Caco-2 (cell line): ENCODE measurements around the gene PRDM5. TPM values are rescaled to one million over a fixed set of nuclear protein-coding genes. Genes with fewer than 3 reads are reported as not detected.

Experiments used
- BruUV-seq: library from RNA; stranded (reverse); fragments of 400-500 nt; replicated peaks from 2 replicates; lab custom pipeline; 2021; lab: Mats Ljungman, UMichigan
- CTCF ChIA-PET: fragments of 300-600 bp; sonication (Branson Sonifier 250); formaldehyde crosslinking; loops from one replicate; lab custom pipeline; 2022; ENCODE audit warnings: antibody characterized with exemption; lab: Charles Lee
- POLR2A ChIA-PET: fragments of 300-600 bp; sonication (Branson Sonifier 250); formaldehyde crosslinking; loops from one replicate; lab custom pipeline; 2022; ENCODE audit warnings: antibody characterized with exemption; lab: Charles Lee
- DNase-seq, 2 experiments: peaks; one replicate each; pipeline versions ENCODE4 v3.0.0 to v3.0.0-alpha.2; 2020 to 2022
- H3K27me3 ChIP-seq: replicated peaks from 2 replicates; pipeline ENCODE4 v1.6.0; 2011; ENCODE audit warnings: low read length; ENCODE audit not compliant: control insufficient read depth, insufficient read depth
- H3K36me3 ChIP-seq: 2 replicates; pipeline ENCODE4 v1.5.1; 2011; ENCODE audit warnings: low read length; ENCODE audit not compliant: control insufficient read depth, insufficient read depth
- H3K4me1 ChIP-seq: fragments of 250-450 bp; sonication (Bioruptor Pico); 2 replicates; pipeline ENCODE4 v1.5.1; 2020; ENCODE audit warnings: mild to moderate bottlenecking
- H3K4me3 ChIP-seq: 2 replicates; pipeline ENCODE4 v1.5.1; 2011; ENCODE audit warnings: low read depth, mild to moderate bottlenecking, control low read depth, low read length
- H3K9me3 ChIP-seq: fragments of 250-450 bp; sonication (Bioruptor Pico); 2 replicates; pipeline ENCODE4 v1.5.1; 2020; ENCODE audit warnings: mild to moderate bottlenecking, moderate library complexity
- H3K27ac Mint-ChIP-seq: one replicate; pipeline ENCODE4 v1.8.0; 2022; ENCODE audit warnings: mixed read lengths; ENCODE audit not compliant: unreplicated experiment
- H3K27me3 Mint-ChIP-seq: one replicate; pipeline ENCODE4 v1.8.0; 2022; ENCODE audit warnings: mixed read lengths; ENCODE audit not compliant: insufficient read depth, unreplicated experiment
- H3K36me3 Mint-ChIP-seq: one replicate; pipeline ENCODE4 v1.8.0; 2022; ENCODE audit warnings: mild to moderate bottlenecking, mixed read lengths; ENCODE audit not compliant: insufficient read depth, unreplicated experiment
- H3K4me1 Mint-ChIP-seq: one replicate; pipeline ENCODE4 v1.8.0; 2022; ENCODE audit warnings: low read depth, mixed read lengths; ENCODE audit not compliant: unreplicated experiment
- H3K4me3 Mint-ChIP-seq: one replicate; pipeline ENCODE4 v1.8.0; 2022; ENCODE audit warnings: mild to moderate bottlenecking, moderate library complexity, mixed read lengths; ENCODE audit not compliant: unreplicated experiment
- H3K9me3 Mint-ChIP-seq: one replicate; pipeline ENCODE4 v1.8.0; 2022; ENCODE audit warnings: mixed read lengths; ENCODE audit not compliant: unreplicated experiment
- intact Hi-C: fragments of 100-400 bp; cut with micrococcal nuclease; formaldehyde crosslinking; loops from one replicate; pipeline ENCODE4 v1.10.0; 2022; ENCODE audit not compliant: unreplicated experiment
- total RNA-seq: library from RNA; stranded (reverse); gene quantifications from 2 replicates; pipeline ENCODE4 v1.2.3, GENCODE V29; 2022
- TF ChIP-seq, protein P1 (sequence below), 2 experiments: fragments of 200-600 bp in 1 of 2; IDR thresholded peaks; 1 replicate in 1 of 2; 2 replicates in 1 of 2; pipeline versions ENCODE4 v1.5.1 to v1.8.0; 2011 to 2022; ENCODE audit warnings: antibody characterized with exemption in 1 of 2, control low read depth in 1 of 2, inconsistent platforms in 1 of 2, low read depth in 1 of 2, low read length in 1 of 2, mild to moderate bottlenecking in 1 of 2, moderate library complexity in 1 of 2; ENCODE audit not compliant: insufficient read depth in 1 of 2, severe bottlenecking in 1 of 2, unreplicated experiment in 1 of 2

Gene PRDM5
- total RNA-seq, 1 experiment from 2014 or later = 14.3 TPM

DNA sequence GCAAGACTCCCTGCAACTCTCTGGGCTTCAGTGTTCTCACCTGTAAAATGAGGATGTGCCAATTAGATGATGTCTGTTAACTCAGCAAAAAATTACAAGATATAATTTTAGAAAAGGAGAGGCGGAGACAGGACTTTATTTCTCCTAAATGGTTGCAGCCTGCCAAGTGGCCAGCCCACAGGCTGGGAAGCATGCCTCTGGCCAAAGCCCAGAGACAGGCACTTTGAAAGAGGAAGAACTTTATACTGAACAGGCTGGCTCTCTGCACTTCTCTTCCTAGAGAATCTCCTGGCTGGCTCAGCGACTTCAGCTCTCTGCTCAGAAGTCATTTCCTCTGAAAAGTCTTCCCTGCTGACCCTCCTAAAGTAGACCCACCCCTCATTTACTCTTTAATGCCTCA is 3.7 kb downstream of the PRDM5 start:
- CTCF ChIA-PET = interaction anchor here (0.7 kb wide), 1 partner anchor 49 kb away, joined by 3 read pairs; no protein-coding TSS in a partner anchor
- H3K36me3 Mint-ChIP-seq = peaks cover 6% of the 10 kb centered on the region
- H3K9me3 Mint-ChIP-seq = no peaks in the 10 kb centered on the region
- H3K27me3 ChIP-seq = no peaks in the 10 kb centered on the region
- no peak overlapping the region for H3K27ac Mint-ChIP-seq
- no peak overlapping the region for H3K4me3 Mint-ChIP-seq
- H3K4me3 ChIP-seq = no peak overlapping the region
- POLR2A ChIA-PET = no interaction called here
- peaks cover 8% of the 10 kb centered on the region for H3K4me1 Mint-ChIP-seq
- H3K27me3 Mint-ChIP-seq = no peaks in the 10 kb centered on the region
- DNase-seq = no peak
- H3K4me1 ChIP-seq = peaks cover 3% of the 10 kb centered on the region; the same call in 1 of the 2 replicates
- intact Hi-C loops = loop anchor here (1.0 kb wide), 1 partner anchor 199 kb away; no protein-coding TSS in a partner anchor
- H3K36me3 ChIP-seq = no peaks in the 10 kb centered on the region
- no TSS peak for BruUV-seq
- TF ChIP-seq, protein P1, sequence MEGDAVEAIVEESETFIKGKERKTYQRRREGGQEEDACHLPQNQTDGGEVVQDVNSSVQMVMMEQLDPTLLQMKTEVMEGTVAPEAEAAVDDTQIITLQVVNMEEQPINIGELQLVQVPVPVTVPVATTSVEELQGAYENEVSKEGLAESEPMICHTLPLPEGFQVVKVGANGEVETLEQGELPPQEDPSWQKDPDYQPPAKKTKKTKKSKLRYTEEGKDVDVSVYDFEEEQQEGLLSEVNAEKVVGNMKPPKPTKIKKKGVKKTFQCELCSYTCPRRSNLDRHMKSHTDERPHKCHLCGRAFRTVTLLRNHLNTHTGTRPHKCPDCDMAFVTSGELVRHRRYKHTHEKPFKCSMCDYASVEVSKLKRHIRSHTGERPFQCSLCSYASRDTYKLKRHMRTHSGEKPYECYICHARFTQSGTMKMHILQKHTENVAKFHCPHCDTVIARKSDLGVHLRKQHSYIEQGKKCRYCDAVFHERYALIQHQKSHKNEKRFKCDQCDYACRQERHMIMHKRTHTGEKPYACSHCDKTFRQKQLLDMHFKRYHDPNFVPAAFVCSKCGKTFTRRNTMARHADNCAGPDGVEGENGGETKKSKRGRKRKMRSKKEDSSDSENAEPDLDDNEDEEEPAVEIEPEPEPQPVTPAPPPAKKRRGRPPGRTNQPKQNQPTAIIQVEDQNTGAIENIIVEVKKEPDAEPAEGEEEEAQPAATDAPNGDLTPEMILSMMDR (IDR thresholded peaks at IDR 0.05; ENCODE audit: insufficient read depth in 1 of 2, low read depth in 1 of 2, low read length in 1 of 2, severe bottlenecking in 1 of 2, unreplicated experiment in 1 of 2) = no peak
- H3K9me3 ChIP-seq = no peaks in the 10 kb centered on the region

DNA sequence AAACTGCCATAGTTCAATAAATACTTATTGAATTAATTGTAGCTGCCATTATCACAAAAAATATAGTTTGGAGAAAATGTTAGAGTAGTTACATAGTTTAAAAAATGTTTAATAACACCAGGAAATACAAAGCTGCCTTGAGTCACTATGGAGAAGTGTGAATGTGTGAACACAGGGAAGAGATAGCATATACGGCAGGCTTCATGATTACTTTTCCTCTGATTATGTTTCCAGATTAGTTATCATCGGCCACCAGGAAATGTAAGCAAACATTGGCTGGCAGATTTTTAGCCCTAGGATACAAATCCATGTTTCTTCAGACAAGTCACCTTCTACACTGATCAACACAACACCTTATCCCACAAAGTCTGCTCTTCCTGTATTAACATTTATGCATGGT is 4.4 kb downstream of the PRDM5 start:
- DNase-seq = no peak
- intact Hi-C loops = no loop called here
- Mint-ChIP-seq H3K9me3 (no peaks in the 10 kb centered on the region), H3K27ac (no peak overlapping the region), H3K27me3 (no peaks in the 10 kb centered on the region), H3K36me3 (peaks cover 6% of the 10 kb centered on the region), H3K4me3 (no peak overlapping the region), H3K4me1 (peaks cover 8% of the 10 kb centered on the region)
- BruUV-seq = no TSS peak
- Histone ChIP-seq H3K36me3 (no peaks in the 10 kb centered on the region), H3K27me3 (no peaks in the 10 kb centered on the region), H3K4me3 (no peak overlapping the region), H3K9me3 (no peaks in the 10 kb centered on the region), H3K4me1 (peaks cover 3% of the 10 kb centered on the region; the same call in 1 of the 2 replicates)
- CTCF ChIA-PET = no interaction called here
- POLR2A ChIA-PET = no interaction called here
- TF ChIP-seq, protein P1 (IDR thresholded peaks at IDR 0.05; ENCODE audit: insufficient read depth in 1 of 2, low read depth in 1 of 2, low read length in 1 of 2, severe bottlenecking in 1 of 2, unreplicated experiment in 1 of 2) = no peak

DNA sequence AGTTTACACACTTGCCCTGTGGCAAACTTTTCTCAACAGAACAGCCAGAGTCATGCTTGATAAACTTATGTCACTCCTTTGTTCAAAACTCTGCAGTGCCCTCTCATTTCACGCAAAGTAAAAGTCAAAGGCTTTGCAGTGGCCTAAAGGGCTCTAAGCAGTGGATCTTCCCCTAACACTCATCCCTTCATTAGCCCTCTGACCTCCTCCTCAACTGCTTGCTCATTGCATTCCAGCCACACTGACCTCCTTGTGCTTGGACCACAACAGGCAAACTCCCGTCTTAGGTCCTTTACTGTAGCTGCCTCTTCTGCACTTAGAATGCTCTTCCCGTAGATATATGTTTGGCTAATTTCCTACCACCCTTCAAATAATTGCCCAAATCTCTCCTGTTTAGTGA is 5.6 kb downstream of the PRDM5 start:
- TF ChIP-seq, protein P1 (IDR thresholded peaks at IDR 0.05; ENCODE audit: insufficient read depth in 1 of 2, low read depth in 1 of 2, low read length in 1 of 2, severe bottlenecking in 1 of 2, unreplicated experiment in 1 of 2) = no peak
- Histone ChIP-seq H3K4me1 (peaks cover 3% of the 10 kb centered on the region; the same call in 1 of the 2 replicates), H3K36me3 (no peaks in the 10 kb centered on the region), H3K4me3 (no peak overlapping the region), H3K27me3 (no peaks in the 10 kb centered on the region), H3K9me3 (no peaks in the 10 kb centered on the region)
- Mint-ChIP-seq H3K36me3 (peaks cover 6% of the 10 kb centered on the region), H3K9me3 (no peaks in the 10 kb centered on the region), H3K4me1 (peaks cover 8% of the 10 kb centered on the region), H3K27ac (no peak overlapping the region), H3K4me3 (no peak overlapping the region), H3K27me3 (no peaks in the 10 kb centered on the region)
- POLR2A ChIA-PET = no interaction called here
- DNase-seq = no peak
- BruUV-seq = no TSS peak
- CTCF ChIA-PET = no interaction called here
- intact Hi-C loops = no loop called here
